SK-N-SH treated with all-trans-retinoic acid at 6 μM for 48 hours (cell line): ENCODE data around the gene DVL1.

Experiments
- ATAC-seq: fragments of 200-7000 bp; cut with Tn5 transposase; 3 replicates; pipeline ENCODE4 v1.9.1; 2020; ENCODE audit warnings: mild to moderate bottlenecking, moderate library complexity
- ARNTL ChIP-seq: fragments of 450-650 bp; formaldehyde crosslinking; IDR thresholded peaks from 2 replicates; pipeline ENCODE4 v1.5.0; 2020; ENCODE audit warnings: low read depth, mild to moderate bottlenecking, moderate library complexity, borderline replicate concordance
- BACH2 ChIP-seq: fragments of 250-450 bp; sonication (Bioruptor Pico); IDR thresholded peaks from 2 replicates; pipeline ENCODE4 v1.9.0; 2021; ENCODE audit warnings: mild to moderate bottlenecking, borderline replicate concordance
- CSDC2 ChIP-seq: fragments of 250-450 bp; sonication (Bioruptor Pico); IDR thresholded peaks from 2 replicates; pipeline ENCODE4 v1.5.0; 2020; ENCODE audit warnings: mild to moderate bottlenecking, moderate library complexity
- CSRNP3 ChIP-seq: fragments of 250-450 bp; sonication (Bioruptor Pico); IDR thresholded peaks from 2 replicates; pipeline ENCODE4 v1.5.1; 2021; ENCODE audit warnings: mild to moderate bottlenecking, moderate library complexity
- ESRRG ChIP-seq: fragments of 250-450 bp; sonication (Bioruptor Pico); IDR thresholded peaks from 2 replicates; pipeline ENCODE4 v1.6.1; 2021; ENCODE audit warnings: mild to moderate bottlenecking
- GLIS3 ChIP-seq: fragments of 250-450 bp; sonication (Bioruptor Pico); IDR thresholded peaks from 2 replicates; pipeline ENCODE4 v1.5.0; 2020; ENCODE audit warnings: mild to moderate bottlenecking, moderate library complexity
- ISL1 ChIP-seq: fragments of 250-450 bp; sonication (Bioruptor Pico); IDR thresholded peaks from 2 replicates; pipeline ENCODE4 v2.1.2; 2022; ENCODE audit warnings: mild to moderate bottlenecking, moderate library complexity
- OSR1 ChIP-seq: fragments of 250-450 bp; sonication (Bioruptor Pico); IDR thresholded peaks from 2 replicates; pipeline ENCODE4 v1.8.0; 2022; ENCODE audit warnings: moderate library complexity, mild to moderate bottlenecking, inconsistent platforms
- PATZ1 ChIP-seq: fragments of 250-450 bp; sonication (Bioruptor Pico); IDR thresholded peaks from 2 replicates; pipeline ENCODE4 v1.8.0; 2020; ENCODE audit warnings: mild to moderate bottlenecking, moderate library complexity, borderline replicate concordance
- PPARA ChIP-seq: fragments of 250-450 bp; sonication (Bioruptor Pico); IDR thresholded peaks from 2 replicates; pipeline ENCODE4 v1.5.0; 2020; ENCODE audit warnings: mild to moderate bottlenecking, borderline replicate concordance
- RARB ChIP-seq: fragments of 250-450 bp; sonication (Bioruptor Pico); IDR thresholded peaks from 2 replicates; pipeline ENCODE4 v1.8.0; 2021; ENCODE audit warnings: mild to moderate bottlenecking, moderate library complexity
- SNAI2 ChIP-seq: fragments of 250-450 bp; sonication (Bioruptor Pico); IDR thresholded peaks from 2 replicates; pipeline ENCODE4 v1.5.0; 2020; ENCODE audit warnings: mild to moderate bottlenecking, moderate library complexity
- TOX ChIP-seq: fragments of 250-450 bp; sonication (Bioruptor Pico); IDR thresholded peaks from 2 replicates; pipeline ENCODE4 v1.8.0; 2021; ENCODE audit warnings: mild to moderate bottlenecking, moderate library complexity, borderline replicate concordance
- ZC3H10 ChIP-seq: fragments of 250-450 bp; sonication (Bioruptor Pico); IDR thresholded peaks from 2 replicates; pipeline ENCODE4 v1.5.1; 2021; ENCODE audit warnings: mild to moderate bottlenecking, moderate library complexity
- ZFP3 ChIP-seq: fragments of 250-450 bp; sonication (Bioruptor Pico); IDR thresholded peaks from 2 replicates; pipeline ENCODE4 v1.5.0; 2020; ENCODE audit warnings: mild to moderate bottlenecking, moderate library complexity
- ZNF70 ChIP-seq: fragments of 450-650 bp; formaldehyde crosslinking; IDR thresholded peaks from 2 replicates; pipeline ENCODE4 v1.5.0; 2020; ENCODE audit warnings: mild to moderate bottlenecking, moderate library complexity
- ZNF8 ChIP-seq: fragments of 450-650 bp; formaldehyde crosslinking; IDR thresholded peaks from 2 replicates; pipeline ENCODE4 v1.5.0; 2020; ENCODE audit warnings: mild to moderate bottlenecking, moderate library complexity
- TF ChIP-seq, protein P1 (sequence below): fragments of 250-450 bp; sonication (Bioruptor Pico); IDR thresholded peaks from 2 replicates; pipeline ENCODE4 v1.8.0; 2021; ENCODE audit warnings: low read depth, mild to moderate bottlenecking, moderate library complexity, borderline replicate concordance
- TF ChIP-seq, protein P2 (sequence below): fragments of 250-450 bp; sonication (Bioruptor Pico); IDR thresholded peaks from 2 replicates; pipeline ENCODE4 v1.5.1; 2020; ENCODE audit warnings: low read depth, mild to moderate bottlenecking, moderate library complexity
- TF ChIP-seq, protein P3 (sequence below): fragments of 250-450 bp; sonication (Bioruptor Pico); IDR thresholded peaks from 2 replicates; pipeline ENCODE4 v1.5.0; 2020; ENCODE audit warnings: mild to moderate bottlenecking, moderate library complexity

The DVL1 gene

GRCh38 chr1:1307261-1307922, 41.8 kb downstream of the DVL1 start (continued):
- TF ChIP-seq, protein P1, sequence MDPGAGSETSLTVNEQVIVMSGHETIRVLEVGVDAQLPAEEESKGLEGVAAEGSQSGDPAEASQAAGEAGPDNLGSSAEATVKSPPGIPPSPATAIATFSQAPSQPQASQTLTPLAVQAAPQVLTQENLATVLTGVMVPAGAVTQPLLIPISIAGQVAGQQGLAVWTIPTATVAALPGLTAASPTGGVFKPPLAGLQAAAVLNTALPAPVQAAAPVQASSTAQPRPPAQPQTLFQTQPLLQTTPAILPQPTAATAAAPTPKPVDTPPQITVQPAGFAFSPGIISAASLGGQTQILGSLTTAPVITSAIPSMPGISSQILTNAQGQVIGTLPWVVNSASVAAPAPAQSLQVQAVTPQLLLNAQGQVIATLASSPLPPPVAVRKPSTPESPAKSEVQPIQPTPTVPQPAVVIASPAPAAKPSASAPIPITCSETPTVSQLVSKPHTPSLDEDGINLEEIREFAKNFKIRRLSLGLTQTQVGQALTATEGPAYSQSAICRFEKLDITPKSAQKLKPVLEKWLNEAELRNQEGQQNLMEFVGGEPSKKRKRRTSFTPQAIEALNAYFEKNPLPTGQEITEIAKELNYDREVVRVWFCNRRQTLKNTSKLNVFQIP, result no peak
- TF ChIP-seq, protein P2, sequence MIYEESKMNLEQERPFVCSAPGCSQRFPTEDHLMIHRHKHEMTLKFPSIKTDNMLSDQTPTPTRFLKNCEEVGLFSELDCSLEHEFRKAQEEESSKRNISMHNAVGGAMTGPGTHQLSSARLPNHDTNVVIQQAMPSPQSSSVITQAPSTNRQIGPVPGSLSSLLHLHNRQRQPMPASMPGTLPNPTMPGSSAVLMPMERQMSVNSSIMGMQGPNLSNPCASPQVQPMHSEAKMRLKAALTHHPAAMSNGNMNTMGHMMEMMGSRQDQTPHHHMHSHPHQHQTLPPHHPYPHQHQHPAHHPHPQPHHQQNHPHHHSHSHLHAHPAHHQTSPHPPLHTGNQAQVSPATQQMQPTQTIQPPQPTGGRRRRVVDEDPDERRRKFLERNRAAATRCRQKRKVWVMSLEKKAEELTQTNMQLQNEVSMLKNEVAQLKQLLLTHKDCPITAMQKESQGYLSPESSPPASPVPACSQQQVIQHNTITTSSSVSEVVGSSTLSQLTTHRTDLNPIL (CRISPR knock-in tag), result no peak
- TF ChIP-seq ESRRG (CRISPR knock-in tag) (no peak), ZFP3 (CRISPR knock-in tag) (no peak), ZC3H10 (no peak)

GRCh38 chr1:1306661-1307260, 42.5 kb downstream of the DVL1 start:
- no peak for TF ChIP-seq PATZ1 (CRISPR knock-in tag)
- no peak for TF ChIP-seq ZNF70 (CRISPR knock-in tag)
- no peak for TF ChIP-seq ARNTL (CRISPR knock-in tag)
- no peak for TF ChIP-seq ZC3H10
- TF ChIP-seq CSRNP3 (CRISPR knock-in tag), result no peak
- no peak for ATAC-seq

DNA sequence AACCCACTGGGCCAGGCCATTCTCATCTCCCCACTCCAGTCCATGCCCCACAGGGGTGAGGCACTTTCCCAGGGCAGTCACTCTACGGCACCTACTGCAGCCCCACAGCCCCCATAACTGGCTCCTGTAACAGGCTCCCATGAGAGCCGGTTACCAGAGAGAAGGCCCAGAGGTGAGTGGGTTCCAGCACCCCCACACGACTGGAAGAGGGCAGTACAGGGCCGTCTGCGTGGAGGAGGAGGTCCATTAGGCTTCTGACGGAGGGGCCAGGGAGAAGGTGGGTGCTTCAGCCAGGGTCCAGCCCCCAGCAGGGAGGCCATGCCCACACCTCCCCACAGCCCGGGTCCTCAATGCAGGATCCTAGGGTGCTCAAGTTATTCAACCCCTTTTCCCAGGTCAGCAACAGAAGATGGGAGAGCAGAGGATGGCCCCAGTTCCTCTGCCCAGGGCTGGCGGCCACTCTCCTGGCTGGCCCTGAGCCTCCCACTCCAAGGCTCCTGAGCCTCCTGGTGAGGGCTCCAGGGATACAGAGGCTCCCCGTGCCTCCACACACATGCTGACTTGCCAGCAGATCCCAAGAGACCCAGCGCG, 43.1 kb downstream of the DVL1 start:
- TF ChIP-seq ZC3H10 (no peak), ISL1 (no peak), ZFP3 (CRISPR knock-in tag) (no peak), SNAI2 (CRISPR knock-in tag) (no peak), TOX (CRISPR knock-in tag) (no peak), GLIS3 (CRISPR knock-in tag) (no peak), ESRRG (CRISPR knock-in tag) (no peak), OSR1 (CRISPR knock-in tag) (no peak), ZNF8 (no peak), CSRNP3 (CRISPR knock-in tag) (no peak), PPARA (CRISPR knock-in tag) (no peak), BACH2 (CRISPR knock-in tag) (no peak), CSDC2 (no peak), RARB (CRISPR knock-in tag) (no peak), ZNF70 (CRISPR knock-in tag) (no peak)
- TF ChIP-seq, protein P3, sequence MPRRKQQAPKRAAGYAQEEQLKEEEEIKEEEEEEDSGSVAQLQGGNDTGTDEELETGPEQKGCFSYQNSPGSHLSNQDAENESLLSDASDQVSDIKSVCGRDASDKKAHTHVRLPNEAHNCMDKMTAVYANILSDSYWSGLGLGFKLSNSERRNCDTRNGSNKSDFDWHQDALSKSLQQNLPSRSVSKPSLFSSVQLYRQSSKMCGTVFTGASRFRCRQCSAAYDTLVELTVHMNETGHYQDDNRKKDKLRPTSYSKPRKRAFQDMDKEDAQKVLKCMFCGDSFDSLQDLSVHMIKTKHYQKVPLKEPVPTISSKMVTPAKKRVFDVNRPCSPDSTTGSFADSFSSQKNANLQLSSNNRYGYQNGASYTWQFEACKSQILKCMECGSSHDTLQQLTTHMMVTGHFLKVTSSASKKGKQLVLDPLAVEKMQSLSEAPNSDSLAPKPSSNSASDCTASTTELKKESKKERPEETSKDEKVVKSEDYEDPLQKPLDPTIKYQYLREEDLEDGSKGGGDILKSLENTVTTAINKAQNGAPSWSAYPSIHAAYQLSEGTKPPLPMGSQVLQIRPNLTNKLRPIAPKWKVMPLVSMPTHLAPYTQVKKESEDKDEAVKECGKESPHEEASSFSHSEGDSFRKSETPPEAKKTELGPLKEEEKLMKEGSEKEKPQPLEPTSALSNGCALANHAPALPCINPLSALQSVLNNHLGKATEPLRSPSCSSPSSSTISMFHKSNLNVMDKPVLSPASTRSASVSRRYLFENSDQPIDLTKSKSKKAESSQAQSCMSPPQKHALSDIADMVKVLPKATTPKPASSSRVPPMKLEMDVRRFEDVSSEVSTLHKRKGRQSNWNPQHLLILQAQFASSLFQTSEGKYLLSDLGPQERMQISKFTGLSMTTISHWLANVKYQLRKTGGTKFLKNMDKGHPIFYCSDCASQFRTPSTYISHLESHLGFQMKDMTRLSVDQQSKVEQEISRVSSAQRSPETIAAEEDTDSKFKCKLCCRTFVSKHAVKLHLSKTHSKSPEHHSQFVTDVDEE, result no peak
- TF ChIP-seq, protein P2 (CRISPR knock-in tag), result no peak
- ATAC-seq, result peak; percentile 1; the same call in 2 of the 3 replicates
